HG02852 (cell line): ENCODE data around the gene TPK1.
"Not testable (repeated sequence)": the region's sequence is repeated elsewhere in the genome, so short reads cannot be mapped to it uniquely, and the experiment has no call there.

Experiments
- ATAC-seq: cut with Tn5 transposase; IDR thresholded peaks from one replicate; pipeline ENCODE4 v1.9.1; 2021; ENCODE audit warnings: mild to moderate bottlenecking, moderate library complexity; ENCODE audit not compliant: unreplicated experiment

The TPK1 gene

GRCh38 chr7:144777889-144778288 is 58.0 kb downstream of the TPK1 start:
- ATAC-seq = not testable (repeated sequence)

DNA sequence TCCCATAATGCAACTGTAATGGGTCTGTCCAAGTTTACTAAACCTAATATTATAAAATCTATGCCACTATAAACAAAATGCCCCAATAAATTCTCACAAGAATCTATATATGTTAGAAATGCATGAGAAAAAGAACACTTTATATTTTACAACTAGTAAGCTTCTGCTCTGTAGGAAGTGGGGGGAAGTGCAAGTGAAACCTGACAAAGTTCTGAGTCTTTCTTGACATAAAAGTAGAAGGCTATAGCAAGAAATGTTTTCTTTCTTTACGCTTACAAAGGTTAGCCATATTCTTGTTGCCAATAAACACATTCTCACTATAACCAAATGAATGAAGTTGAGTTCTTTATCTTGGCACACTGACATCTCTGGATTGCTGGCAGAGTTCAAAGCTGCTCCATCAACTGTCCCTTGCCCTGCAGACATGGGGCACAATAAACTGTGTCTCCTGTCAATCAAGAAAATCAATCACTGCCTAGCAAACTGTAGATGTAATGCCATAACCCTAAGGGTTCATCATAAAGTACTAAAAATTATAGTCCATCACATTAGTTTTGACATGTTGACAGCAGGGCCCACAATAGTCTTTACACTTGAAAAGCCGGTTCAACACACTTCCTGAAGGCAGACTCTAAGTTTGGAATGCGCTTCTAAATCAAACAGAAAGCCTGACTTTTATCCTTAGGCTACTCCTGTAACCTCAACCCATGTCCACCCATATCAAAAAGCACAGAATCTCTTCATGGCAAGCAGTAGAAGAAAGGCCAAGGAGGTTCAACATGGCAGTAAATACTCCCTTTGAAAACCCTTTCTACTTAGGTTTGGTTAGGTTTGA is 58.6 kb downstream of the TPK1 start:
- no peak for ATAC-seq

- ATAC-seq = no peak
Observed at GRCh38 chr7:144776447-144776846, 59.4 kb downstream of the TPK1 start.

GRCh38 chr7:144775749-144776148 is 60.1 kb downstream of the TPK1 start:
- ATAC-seq = no peak

DNA sequence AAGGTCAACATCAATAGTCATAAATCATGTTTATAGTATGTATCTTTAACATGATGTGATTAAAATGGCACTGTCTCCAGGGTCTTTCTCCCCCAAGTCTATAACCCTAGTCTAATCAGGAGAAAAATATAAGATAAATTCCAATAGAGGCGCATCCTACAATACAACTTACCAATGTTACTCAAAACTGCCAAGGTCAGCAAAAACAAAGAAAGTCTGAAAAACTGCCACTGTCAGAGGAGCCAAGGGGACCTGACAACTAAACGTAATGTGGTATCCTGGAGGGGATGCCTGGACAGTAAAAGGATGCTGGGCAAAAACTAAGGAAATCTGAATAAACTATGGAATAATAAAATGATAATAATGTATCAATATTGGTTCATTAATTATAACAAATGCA is 63.9 kb downstream of the TPK1 start:
- ATAC-seq = no peak

DNA sequence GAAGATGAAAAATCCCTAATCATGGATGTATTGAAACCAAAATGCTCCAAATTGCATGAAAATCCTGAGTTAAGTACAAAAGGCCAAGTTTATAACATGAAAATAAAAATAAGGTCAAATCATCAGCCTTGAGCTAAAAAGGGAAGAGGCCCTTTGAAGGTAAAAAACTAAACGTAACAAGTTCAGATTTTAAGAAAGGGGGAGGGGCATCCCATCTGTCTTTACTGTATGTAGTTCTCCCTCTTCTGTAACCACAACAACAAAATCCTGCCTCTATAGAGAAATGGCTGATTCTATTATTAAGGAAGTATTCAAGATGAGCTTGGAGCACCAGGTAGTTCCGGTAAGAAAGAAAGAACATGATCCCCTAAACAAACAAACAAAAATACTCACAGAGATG is 64.7 kb downstream of the TPK1 start:
- ATAC-seq = no peak

DNA sequence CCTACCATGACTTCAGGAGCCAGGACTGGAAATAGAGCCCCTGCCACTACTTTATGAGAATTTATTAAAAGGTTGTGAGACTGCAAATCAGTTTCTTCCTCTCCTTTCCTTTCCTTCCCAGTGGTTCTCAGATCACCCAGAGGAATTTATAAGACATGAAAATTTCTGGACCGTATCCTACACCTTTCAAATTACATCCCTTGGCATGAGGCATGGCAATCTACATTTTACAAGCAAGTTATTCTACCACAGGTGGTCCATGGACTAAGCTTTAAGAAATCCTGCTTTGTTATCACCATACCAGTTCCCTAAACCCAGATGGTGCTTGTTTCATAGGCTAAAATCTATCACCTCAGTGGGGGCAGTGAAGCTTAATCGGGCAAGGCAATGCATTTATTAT is 66.5 kb downstream of the TPK1 start:
- no peak for ATAC-seq

GRCh38 chr7:144768633-144769032 is 67.2 kb downstream of the TPK1 start:
- no peak for ATAC-seq

DNA sequence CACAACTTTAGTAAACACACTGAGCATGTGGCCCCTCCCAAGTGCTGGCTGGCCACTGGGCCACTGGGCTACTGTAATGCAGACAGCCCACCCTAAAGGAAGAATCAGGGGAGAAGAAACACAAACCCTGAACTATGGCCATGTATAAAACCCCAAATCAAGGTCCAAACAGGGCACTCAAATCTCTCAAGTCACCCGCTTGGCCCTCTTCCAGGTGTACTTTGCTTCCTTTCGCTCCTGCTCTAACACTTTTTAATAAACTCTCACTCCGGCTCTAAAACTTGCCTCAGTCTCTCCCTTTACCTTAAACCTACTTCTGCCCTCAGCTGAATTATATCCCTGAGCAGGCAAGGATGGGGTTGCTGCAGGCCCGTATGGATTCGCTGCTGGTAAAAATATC is 72.6 kb downstream of the TPK1 start:
- ATAC-seq = no peak

DNA sequence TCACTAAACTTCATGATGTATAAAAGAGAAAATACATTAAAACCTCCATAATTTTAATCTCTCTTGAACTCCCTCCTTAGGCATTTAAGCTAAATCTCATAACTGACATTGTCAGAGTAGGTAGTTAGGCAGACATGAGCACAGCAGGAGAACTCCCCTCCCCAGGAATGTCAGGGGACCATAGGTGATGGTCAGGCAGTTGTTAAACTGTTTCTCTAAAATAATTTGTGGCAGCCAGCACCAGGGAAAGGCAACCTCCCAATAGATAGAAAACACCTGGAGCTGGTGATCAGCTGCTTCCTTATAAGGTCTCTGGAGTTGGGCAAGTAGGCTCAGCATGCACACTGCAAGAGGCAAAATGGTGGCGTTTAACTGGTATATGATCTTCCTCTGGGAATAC is 73.0 kb downstream of the TPK1 start:
- ATAC-seq = no peak

DNA sequence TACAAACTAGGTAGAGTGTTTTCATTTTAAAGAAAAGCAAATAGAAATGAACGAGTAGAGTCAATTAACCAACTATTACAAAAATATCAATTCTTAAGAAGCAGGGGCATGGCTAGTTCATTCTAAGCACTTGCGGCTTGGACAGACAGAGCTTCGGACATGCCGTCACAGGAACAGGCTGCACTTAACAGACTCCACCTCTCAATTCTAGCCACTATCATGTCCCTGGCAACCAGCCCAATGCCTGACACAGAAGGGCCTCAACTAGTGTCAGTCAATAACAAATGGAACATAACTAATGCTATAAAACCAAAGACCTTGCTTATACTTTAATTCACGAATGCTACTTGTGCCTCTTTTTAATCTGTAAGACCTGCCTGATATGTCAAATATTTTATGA is 74.4 kb downstream of the TPK1 start:
- no peak for ATAC-seq

DNA sequence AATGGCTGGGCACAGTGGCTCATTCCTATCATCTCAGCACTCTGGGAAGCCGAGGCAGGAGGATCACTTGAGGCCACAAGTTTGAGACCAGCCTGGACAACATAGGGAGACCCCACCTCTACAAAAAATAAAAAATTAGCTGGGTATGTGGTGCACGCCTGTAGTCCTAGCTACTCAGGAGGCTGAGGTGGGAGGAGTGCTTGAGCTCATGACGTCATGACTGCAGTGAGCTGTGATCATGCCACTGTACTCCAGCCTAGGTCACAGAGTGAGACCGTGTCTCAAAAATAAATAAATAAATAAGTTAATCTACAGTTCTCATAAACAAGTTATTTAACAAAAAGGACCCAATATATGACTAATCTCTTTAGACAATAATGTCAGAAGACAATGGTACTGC is 76.2 kb downstream of the TPK1 start:
- no peak for ATAC-seq

GRCh38 chr7:144747936-144748335 is 87.9 kb downstream of the TPK1 start:
- no peak for ATAC-seq

DNA sequence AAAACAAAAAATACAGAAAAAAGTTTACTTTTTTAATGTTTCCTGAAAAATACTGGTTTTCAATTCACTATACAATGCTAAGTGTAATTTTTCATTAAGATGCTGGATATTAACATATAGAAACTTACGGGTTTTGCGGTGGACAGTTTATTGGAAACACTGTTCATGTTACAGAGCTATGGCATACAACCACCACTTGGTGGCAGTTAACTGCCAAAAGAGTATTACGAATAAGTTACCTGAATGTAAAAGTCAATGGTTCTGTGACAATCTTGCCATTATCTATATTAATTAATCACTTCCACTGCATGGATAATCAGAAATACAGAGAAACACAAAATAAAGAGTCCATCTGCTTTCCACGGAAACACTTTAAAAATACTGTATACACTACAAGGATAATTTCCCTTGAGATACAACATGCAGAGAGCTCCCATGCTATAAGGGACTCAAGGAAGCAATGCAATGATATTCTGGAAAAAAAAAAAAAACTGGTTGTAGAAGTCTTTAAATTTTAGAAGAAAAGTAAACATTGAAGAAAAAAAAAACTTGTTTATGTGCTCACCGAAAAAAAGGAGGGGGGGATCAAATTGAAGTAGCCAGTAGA is 97.0 kb downstream of the TPK1 start:
- ATAC-seq = peak; percentile 96

- no peak for ATAC-seq
Observed at GRCh38 chr7:144738146-144738545, 97.7 kb downstream of the TPK1 start.

DNA sequence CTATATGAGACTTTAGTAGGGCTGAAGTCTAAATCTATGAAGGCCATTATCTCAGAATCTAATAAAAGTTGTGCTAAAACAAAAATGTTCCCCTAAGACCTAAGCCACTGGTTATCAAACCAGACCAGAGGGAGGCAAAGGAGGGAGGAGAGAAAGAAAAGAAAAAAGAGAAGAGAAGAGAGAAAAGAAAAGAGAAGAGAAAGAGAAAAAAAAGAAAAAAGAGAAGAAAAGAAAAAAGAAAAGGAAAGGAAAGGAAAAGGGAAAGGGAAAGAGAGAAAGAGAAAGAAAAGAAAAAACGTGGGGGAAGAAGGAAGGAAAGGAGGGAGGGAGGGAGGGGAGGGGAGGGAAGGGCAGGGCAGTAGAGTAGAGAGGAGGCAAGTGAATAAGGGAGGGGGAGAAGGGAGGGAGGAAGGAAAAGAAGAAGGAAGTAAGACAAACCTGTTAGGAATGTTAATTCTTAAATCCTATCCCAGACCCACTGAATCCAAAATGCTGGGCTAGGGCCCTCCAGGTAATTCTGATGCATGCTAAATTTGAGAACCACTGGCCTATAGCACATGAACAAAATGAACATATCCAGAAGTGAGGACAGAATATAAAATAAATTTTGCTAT is 98.9 kb downstream of the TPK1 start:
- no peak for ATAC-seq

DNA sequence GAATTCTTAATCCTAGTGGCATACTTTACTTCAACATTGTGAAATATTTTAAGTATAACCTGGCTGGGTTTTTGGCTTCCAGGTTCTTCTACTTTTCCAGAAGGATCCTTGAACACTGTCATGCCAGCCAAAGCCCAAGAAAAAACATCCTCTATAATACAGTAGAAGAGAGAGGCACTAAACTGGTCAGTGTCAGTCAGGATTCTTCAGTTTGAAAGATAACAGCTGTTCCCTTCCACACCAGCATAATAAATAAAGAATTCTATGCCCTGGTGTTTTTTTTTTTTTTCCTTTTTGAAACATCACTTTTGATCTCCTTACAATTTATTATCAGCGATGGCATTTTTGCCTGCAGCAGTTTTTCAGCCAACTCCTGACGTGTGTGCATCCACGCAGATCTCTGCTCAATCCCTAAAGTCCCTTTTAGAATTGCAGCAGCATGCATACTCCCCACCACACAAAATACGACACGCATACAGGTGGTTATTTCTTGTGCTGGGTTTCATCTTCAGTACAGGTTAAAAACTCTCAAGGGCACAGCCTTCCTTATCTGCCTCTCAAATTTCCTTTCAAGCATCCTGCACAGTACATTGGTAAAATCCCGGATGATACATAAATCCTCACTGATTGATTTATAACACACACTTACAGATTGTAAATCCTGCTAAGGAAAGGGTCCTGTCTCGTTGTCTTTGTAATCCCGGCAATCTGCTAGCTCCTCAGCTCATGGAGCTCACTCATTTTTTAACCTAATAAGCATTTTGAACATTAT is 100.2 kb downstream of the TPK1 start:
- ATAC-seq = no peak

DNA sequence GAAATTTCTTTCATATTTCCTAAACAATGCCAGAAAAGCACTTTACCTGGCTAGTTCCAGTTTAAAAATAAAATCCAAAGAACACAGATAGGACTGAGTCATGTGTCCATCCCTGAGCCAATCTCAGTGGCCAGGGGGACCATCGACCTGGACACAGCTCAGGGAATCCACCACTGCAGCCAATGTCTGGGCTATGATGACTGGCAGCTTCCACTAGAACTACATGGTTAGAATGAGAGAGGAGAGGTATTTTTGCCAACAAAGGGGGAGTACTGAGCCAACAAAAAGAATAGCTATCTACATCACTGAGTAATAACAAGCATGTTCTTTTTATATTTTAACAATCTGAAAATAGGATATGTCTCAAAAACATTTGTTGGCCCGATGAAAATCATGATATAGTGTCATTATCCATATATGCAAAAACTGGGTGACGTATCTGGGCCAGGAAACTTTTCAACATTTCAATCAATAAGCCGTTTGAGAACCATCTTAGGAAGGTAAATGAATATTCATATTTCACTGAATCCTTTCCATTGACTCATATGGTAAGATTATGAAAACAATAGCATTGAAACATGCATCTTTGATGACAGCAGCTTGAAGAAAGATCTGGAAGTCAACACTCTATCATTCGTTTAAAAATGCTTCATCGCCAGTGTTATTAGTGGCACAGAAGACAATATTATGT is 104.0 kb downstream of the TPK1 start:
- no peak for ATAC-seq

DNA sequence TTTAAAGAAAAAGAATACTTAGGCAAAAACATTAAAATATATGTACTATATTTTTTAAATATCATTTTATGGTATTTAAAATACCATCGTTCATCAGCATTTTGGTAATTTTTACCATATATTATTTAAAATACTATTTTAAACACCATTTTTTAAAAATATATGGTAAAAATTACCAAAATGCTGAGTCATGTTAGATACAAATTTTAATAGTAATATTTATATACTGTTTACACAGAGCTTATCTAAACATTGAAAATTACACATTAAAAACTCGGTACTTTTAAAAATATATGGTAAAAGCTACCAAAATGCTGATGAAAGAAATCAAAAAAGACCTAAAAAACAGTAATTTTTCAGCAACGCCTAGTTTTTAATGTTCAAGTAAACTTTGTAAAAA is 105.6 kb downstream of the TPK1 start:
- no peak for ATAC-seq

DNA sequence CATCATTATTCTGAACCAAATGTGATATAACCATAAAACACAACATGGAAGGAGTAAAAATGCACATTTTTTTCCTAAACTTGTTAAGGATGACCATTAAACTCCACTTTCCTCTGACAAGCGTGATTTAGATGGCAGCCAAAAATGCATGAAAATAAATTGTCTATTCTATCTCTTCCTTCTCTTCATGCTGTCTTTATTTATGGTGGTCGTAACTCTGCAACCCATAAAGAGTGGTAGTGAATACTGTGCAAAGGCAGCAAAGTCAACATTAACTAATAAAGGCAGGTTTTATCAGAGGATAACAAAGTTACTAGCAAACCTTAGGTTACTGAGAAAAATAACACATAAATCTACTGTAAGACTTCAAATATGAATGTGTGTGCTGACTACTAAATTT is 106.6 kb downstream of the TPK1 start:
- no peak for ATAC-seq

DNA sequence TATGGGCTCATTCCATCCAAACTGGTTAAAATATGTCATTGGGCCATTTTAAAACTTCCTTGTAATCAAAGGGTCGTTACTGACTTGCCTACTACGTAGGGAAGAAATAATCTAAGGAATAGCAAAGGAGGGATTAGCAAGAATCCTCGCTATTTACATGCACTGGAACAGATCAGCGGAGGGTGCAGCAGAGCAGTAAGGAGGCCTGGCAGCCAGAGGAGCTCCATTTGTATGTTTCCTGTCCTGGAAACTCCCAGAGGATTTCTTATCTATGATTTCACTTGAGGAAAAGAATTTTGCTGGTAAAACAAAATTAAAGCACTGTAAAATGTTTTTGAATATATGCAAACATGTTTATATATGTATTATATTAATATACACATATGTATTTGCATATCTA is 107.3 kb downstream of the TPK1 start:
- ATAC-seq = no peak
